Thyroid gland (tissue), 4 donors: ENCODE data around the gene TPCN2.

Experiments
- CTCF ChIP-seq, 6 experiments: fragments of 200-600 bp in 3 of 6; fragments of 450-650 bp in 3 of 6; sonication (generic) in 3 of 6; IDR thresholded peaks; one replicate each; pipeline ENCODE4 v1.5.1; 2016 to 2019; ENCODE audit warnings: antibody characterized with exemption in 6 of 6, mild to moderate bottlenecking in 2 of 6, inconsistent platforms in 1 of 6, moderate library complexity in 1 of 6
- POLR2A ChIP-seq, 2 donors: fragments of 450-650 bp; IDR thresholded peaks; one replicate each; pipeline ENCODE4 v1.6.1; 2017; ENCODE audit warnings: antibody characterized with exemption in 2 of 2, mild to moderate bottlenecking in 2 of 2, moderate library complexity in 1 of 2

- TF ChIP-seq CTCF (IDR thresholded peaks at IDR 0.05) (no peak), POLR2A (IDR thresholded peaks at IDR 0.05) (no peak)
Measured at GRCh38 chr11:69160296-69161116, 111.8 kb downstream of the TPCN2 start.
